GM12892 (cell line): ENCODE data around the gene LRRC42.

Experiments
- POLR2A ChIP-seq: IDR thresholded peaks from 2 replicates; pipeline ENCODE4 v1.6.1; 2011; ENCODE audit warnings: low read depth, low read length, control low read depth
- TAF1 ChIP-seq: IDR thresholded peaks from 2 replicates; pipeline ENCODE4 v1.6.1; 2011; ENCODE audit warnings: low read depth, mild to moderate bottlenecking, control low read depth, low read length, borderline replicate concordance

- TF ChIP-seq POLR2A (no peak), TAF1 (no peak)
These were observed 40.3 kb downstream of the LRRC42 start for GRCh38 chr1:53986458-53986857.
